ENCODE results near the gene PWP2.

The PWP2 gene

GRCh38 chr21:44079446-44079845 is 27.8 kb upstream of the PWP2 start:
- Histone ChIP-seq H4K20me1 (ENCODE audit: control insufficient read depth, insufficient read depth, low read depth, low read length) (no peaks in the 10 kb centered on the region), H3K27me3 (ENCODE audit: control insufficient read depth, low read length) (no peaks in the 10 kb centered on the region), H3K36me3 (ENCODE audit: control insufficient read depth, low read length) (peaks cover 88% of the 10 kb centered on the region), H3K9me3 (ENCODE audit: control insufficient read depth, insufficient read depth, low read length) (no peaks in the 10 kb centered on the region), H3K4me2 (ENCODE audit: low read length) (no peak overlapping the region), H3K27ac (ENCODE audit: low read depth, low read length) (no peak overlapping the region), H3K79me2 (ENCODE audit: control insufficient read depth, low read length) (no peaks in the 10 kb centered on the region), H3K9me2 (replicated peaks; ENCODE audit: control insufficient read depth, low read length) (no peaks in the 10 kb centered on the region), H3F3A (ENCODE audit: control insufficient read depth, insufficient read depth) (no peaks in the 10 kb centered on the region), H3K4me1 (ENCODE audit: control insufficient read depth, low read length) (no peaks in the 10 kb centered on the region), H3K4me3 (ENCODE audit: low read length) (no peak overlapping the region)
- TF ChIP-seq EZH2phosphoT487 (IDR thresholded peaks at IDR 0.05; ENCODE audit: borderline replicate concordance, low read length) (no peak), CTCF (IDR thresholded peaks at IDR 0.05; ENCODE audit: low read depth, low read length, poor library complexity, severe bottlenecking) (no peak)

- Histone ChIP-seq H3K36me3 (ENCODE audit: control insufficient read depth, low read length) (peaks cover 90% of the 10 kb centered on the region), H3K4me2 (ENCODE audit: low read length) (no peak overlapping the region), H3F3A (ENCODE audit: control insufficient read depth, insufficient read depth) (no peaks in the 10 kb centered on the region), H3K27ac (ENCODE audit: low read depth, low read length) (no peak overlapping the region), H3K4me3 (ENCODE audit: low read length) (no peak overlapping the region), H3K27me3 (ENCODE audit: control insufficient read depth, low read length) (no peaks in the 10 kb centered on the region), H3K4me1 (ENCODE audit: control insufficient read depth, low read length) (no peaks in the 10 kb centered on the region), H3K9me2 (replicated peaks; ENCODE audit: control insufficient read depth, low read length) (no peaks in the 10 kb centered on the region), H4K20me1 (ENCODE audit: control insufficient read depth, insufficient read depth, low read depth, low read length) (no peaks in the 10 kb centered on the region), H3K79me2 (ENCODE audit: control insufficient read depth, low read length) (no peaks in the 10 kb centered on the region), H3K9me3 (ENCODE audit: control insufficient read depth, insufficient read depth, low read length) (no peaks in the 10 kb centered on the region)
- TF ChIP-seq CTCF (IDR thresholded peaks at IDR 0.05; ENCODE audit: low read depth, low read length, poor library complexity, severe bottlenecking) (no peak), EZH2phosphoT487 (IDR thresholded peaks at IDR 0.05; ENCODE audit: borderline replicate concordance, low read length) (no peak)
Observed at GRCh38 chr21:44079846-44080245, 27.4 kb upstream of the PWP2 start.

DNA sequence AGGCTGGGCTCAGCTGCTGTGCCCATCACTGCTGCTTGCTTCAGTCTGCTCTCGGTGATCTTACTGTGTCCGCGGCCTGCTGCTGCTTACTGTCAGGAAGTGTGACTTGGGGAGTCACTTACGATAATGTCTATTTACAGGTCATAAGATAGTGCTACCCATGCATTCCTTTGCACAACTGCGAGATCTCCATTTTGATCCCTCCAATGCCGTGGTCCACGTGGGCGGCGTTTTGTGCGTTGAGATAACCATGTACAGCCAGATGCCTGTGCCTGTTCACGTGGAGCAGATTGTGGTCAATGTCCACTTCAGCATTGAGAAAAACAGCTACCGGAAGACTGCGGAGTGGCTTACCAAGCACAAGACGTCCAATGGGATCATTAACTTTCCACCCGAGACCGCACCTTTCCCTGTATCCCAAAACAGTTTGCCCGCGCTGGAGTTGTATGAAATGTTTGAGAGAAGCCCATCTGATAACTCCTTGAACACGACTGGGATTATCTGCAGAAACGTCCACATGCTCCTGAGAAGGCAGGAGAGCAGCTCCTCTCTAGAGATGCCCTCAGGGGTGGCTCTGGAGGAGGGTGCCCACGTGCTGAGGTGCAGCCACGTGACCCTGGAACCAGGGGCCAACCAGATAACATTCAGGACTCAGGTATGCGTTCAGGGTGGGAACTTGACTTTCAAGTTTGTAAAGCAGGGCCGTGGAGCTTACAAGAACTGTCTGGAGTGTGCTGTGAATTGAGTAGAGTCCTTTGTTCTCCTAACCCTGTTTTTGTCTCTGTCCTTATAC is 24.4 kb upstream of the PWP2 start:
- peaks cover 92% of the 10 kb centered on the region for H3K36me3 ChIP-seq (ENCODE audit: control insufficient read depth, low read length)
- H3K9me3 ChIP-seq (ENCODE audit: control insufficient read depth, insufficient read depth, low read length): no peaks in the 10 kb centered on the region
- no peaks in the 10 kb centered on the region for H3K9me2 ChIP-seq (replicated peaks; ENCODE audit: control insufficient read depth, low read length)
- H3K79me2 ChIP-seq (ENCODE audit: control insufficient read depth, low read length): no peaks in the 10 kb centered on the region
- no peak for TF ChIP-seq CTCF (IDR thresholded peaks at IDR 0.05; ENCODE audit: low read depth, low read length, poor library complexity, severe bottlenecking)
- TF ChIP-seq EZH2phosphoT487 (IDR thresholded peaks at IDR 0.05; ENCODE audit: borderline replicate concordance, low read length): no peak
- no peak overlapping the region for H3K4me2 ChIP-seq (ENCODE audit: low read length)
- H4K20me1 ChIP-seq (ENCODE audit: control insufficient read depth, insufficient read depth, low read depth, low read length): no peaks in the 10 kb centered on the region
- no peak overlapping the region for H3K4me3 ChIP-seq (ENCODE audit: low read length)
- H3K27me3 ChIP-seq (ENCODE audit: control insufficient read depth, low read length): no peaks in the 10 kb centered on the region
- no peaks in the 10 kb centered on the region for H3F3A ChIP-seq (ENCODE audit: control insufficient read depth, insufficient read depth)
- no peak overlapping the region for H3K27ac ChIP-seq (ENCODE audit: low read depth, low read length)
- H3K4me1 ChIP-seq (ENCODE audit: control insufficient read depth, low read length): no peaks in the 10 kb centered on the region

Measured in DOHH2 (cell line).